Measurements from ENCODE around the gene TMIGD3. TPM values are rescaled to one million over a fixed set of nuclear protein-coding genes. Genes with fewer than 3 reads are reported as not detected.

TMIGD3 gene
- total and polyA plus RNA-seq, 2 of the 4 experiments (the other 2 are of a cell fraction) = under 0.01 to 0.12 TPM

DNA sequence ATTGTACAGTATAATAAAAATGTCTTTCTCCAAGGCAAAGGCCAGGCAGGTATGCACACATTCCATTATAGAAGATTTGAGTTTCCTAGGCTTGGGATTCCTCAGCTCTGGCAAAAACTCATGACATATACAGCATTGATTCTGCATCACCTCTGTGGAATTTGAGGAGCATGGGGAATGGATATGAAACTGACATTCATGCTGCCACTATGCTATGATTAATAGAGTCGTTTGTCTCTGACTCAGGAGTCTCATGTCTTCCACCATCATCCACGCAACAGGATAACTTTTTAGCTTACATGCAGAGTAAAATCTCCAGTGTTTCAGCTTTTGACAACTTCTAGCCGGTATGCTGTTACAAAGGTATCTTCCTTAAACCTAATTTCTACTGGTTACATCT, 49.8 kb upstream of the TMIGD3 start:
- H3K4me2 ChIP-seq (ENCODE audit: low read depth, low read length) = peak overlapping the region; percentile 36; the same call in 1 of the 2 replicates
- BruUV-seq (replicated peaks) = no TSS peak
- H3K9me3 ChIP-seq (ENCODE audit: control insufficient read depth, insufficient read depth, low read length) = no peaks in the 10 kb centered on the region
- POLR2A ChIA-PET (ENCODE audit: unreplicated experiment) = no interaction called here
- TF ChIP-seq RAD21 (IDR thresholded peaks at IDR 0.05; ENCODE audit: low read length) = no peak
- TF ChIP-seq FOS (IDR thresholded peaks at IDR 0.05; ENCODE audit: low read depth, low read length) = 0 out of 2 replicates have a peak, but pooled peaks have one; percentile 7
- TF ChIP-seq, protein P1, sequence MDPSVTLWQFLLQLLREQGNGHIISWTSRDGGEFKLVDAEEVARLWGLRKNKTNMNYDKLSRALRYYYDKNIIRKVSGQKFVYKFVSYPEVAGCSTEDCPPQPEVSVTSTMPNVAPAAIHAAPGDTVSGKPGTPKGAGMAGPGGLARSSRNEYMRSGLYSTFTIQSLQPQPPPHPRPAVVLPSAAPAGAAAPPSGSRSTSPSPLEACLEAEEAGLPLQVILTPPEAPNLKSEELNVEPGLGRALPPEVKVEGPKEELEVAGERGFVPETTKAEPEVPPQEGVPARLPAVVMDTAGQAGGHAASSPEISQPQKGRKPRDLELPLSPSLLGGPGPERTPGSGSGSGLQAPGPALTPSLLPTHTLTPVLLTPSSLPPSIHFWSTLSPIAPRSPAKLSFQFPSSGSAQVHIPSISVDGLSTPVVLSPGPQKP (IDR thresholded peaks at IDR 0.05; ENCODE audit: borderline replicate concordance, low read depth, low read length) = no peak
- 0 out of 2 replicates have a peak, but pooled peaks have one; percentile 19 for TF ChIP-seq BHLHE40 (IDR thresholded peaks at IDR 0.05; ENCODE audit: low read depth, low read length)
- no peak overlapping the region for H3K9ac ChIP-seq (ENCODE audit: low read depth, low read length)
- in situ Hi-C loops (cut with MboI; ENCODE audit: low sequenced_read_pairs) = no loop called here
- peak overlapping the region; percentile 16; the same call in 1 of the 2 replicates for H3K4ac ChIP-seq (ENCODE audit: low read depth, low read length)
- peak overlapping the region; percentile 50 for H2BK5ac ChIP-seq (ENCODE audit: low read depth, low read length, poor library complexity, severe bottlenecking)
- H2BK20ac ChIP-seq (ENCODE audit: low read depth, low read length) = peak overlapping the region; percentile 69; the same call in 1 of the 2 replicates
- H2AK5ac ChIP-seq (ENCODE audit: low read depth, low read length) = no peak overlapping the region
- no peaks in the 10 kb centered on the region for H4K20me1 ChIP-seq (ENCODE audit: insufficient read depth, low read length)
- no peak overlapping the region for H4K5ac ChIP-seq (ENCODE audit: low read depth, low read length)
- H3K56ac ChIP-seq (ENCODE audit: extremely low read depth, insufficient read depth, low read length) = no peak overlapping the region
- H3K27ac ChIP-seq (ENCODE audit: insufficient read depth, low read length) = no peak overlapping the region
- CTCF ChIA-PET = interaction anchor here (0.7 kb wide), 1 partner anchor 10 kb away, joined by 3 read pairs; no protein-coding TSS in a partner anchor
- WGBS, 2 experiments (ENCODE audit: extremely low coverage in 2 of 2, insufficient read length in 1 of 2) = 89% methylated on average over 1 of the region's 3 CpGs; no CpG with 5 or more reads in 1 of the 2 experiments
- H2AK9ac ChIP-seq (replicated peaks; ENCODE audit: low read depth, low read length, poor library complexity) = no peak overlapping the region
- dilution Hi-C loops (cut with HindIII; ENCODE audit: low sequenced_read_pairs, unreplicated experiment) = no loop called here
- H3K4me1 ChIP-seq (ENCODE audit: control insufficient read depth, insufficient read depth, low read length) = no peaks in the 10 kb centered on the region; the same call in 1 of the 2 replicates
- H3K23ac ChIP-seq (ENCODE audit: low read depth, low read length) = no peak overlapping the region
- 0 out of 2 replicates have a peak overlapping the region, but pooled peaks have one; percentile 23 for H3K14ac ChIP-seq (replicated peaks; ENCODE audit: low read depth, low read length)
- H2AFZ ChIP-seq (replicated peaks; ENCODE audit: low read length, poor library complexity) = no peak overlapping the region
- no peak overlapping the region for H2BK15ac ChIP-seq (ENCODE audit: low read depth, low read length)
- H3K27me3 ChIP-seq (ENCODE audit: control insufficient read depth, insufficient read depth, low read length) = no peaks in the 10 kb centered on the region
- no peak overlapping the region for H3K18ac ChIP-seq (ENCODE audit: low read depth, low read length)
- no peak overlapping the region for H4K91ac ChIP-seq (ENCODE audit: insufficient read depth, low read depth, low read length)
- peak; percentile 81 for ATAC-seq (ENCODE audit: low read depth)
- no peaks in the 10 kb centered on the region for H3K79me1 ChIP-seq (ENCODE audit: low read depth in 1 of 2, low read length in 2 of 2)
- peaks cover 6% of the 10 kb centered on the region; the same call in 1 of the 2 replicates for H3K9me1 ChIP-seq (ENCODE audit: insufficient read depth, low read length)
- peak overlapping the region; percentile 87 for H2BK120ac ChIP-seq (ENCODE audit: low read depth, low read length)
- intact Hi-C loops (cut with micrococcal nuclease) = loop anchor here (5.0 kb wide), 1 partner anchor 36 kb away; no protein-coding TSS in a partner anchor
- peak; percentile 89 for DNase-seq
- H4K8ac ChIP-seq (ENCODE audit: low read depth in 2 of 2, low read length in 2 of 2) = no peak overlapping the region
- H3K4me3 ChIP-seq (ENCODE audit: insufficient read depth, low read depth, low read length) = no peak overlapping the region
- H3K36me3 ChIP-seq (ENCODE audit: control insufficient read depth, insufficient read depth, low read length) = no peaks in the 10 kb centered on the region
